ENCODE results near the gene CDC14C. TPM values are rescaled to one million over a fixed set of nuclear protein-coding genes. Genes with fewer than 3 reads are reported as not detected.

Gene CDC14C
- total and polyA plus RNA-seq, 3 donors from 2014 or later: 3.8 to 14.2 (median 4.7) TPM

DNA sequence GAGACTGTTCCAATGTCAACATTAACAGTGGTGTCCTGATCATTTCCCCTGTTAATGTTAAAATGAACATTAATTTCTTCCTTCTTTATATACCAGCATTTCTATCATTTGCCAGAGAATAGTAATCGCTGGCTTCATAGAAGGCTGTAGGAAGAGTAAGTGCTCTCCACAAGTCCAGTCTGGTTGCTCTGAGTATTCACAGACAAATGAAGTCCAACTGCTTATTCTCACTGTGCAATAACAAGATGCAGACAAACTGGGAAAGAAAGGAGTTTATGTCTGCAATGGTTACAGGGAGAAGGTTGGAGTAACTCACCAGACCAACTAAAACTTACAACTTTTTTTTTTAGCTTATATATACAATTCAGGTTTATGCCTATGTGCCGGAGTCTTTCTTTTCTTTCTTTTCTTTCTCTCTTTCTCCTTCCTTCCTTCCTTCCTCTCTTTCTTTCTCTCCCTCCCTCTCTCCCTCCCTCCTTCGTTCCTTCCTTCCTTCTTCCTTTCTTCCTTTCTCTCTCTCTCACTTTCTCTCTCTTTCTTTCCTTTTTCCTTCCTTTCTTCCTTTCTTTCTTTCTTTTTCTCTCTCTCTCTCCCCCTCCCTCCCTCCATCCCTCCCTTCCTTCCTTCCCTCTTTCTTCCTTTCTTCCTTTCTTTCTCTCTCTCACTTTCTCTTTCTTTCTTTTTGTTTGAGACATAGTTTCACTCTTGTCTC lies 19.1 kb downstream of the CDC14C start:
- WGBS, 2 donors: 59 to 69% methylated on average over 3 of the region's 3 CpGs
- H3K36me3 ChIP-seq (ENCODE audit: low read depth, missing control alignments): no peaks in the 10 kb centered on the region
- no peak for DNase-seq
- no peaks in the 10 kb centered on the region for H3K4me1 ChIP-seq
- no peaks in the 10 kb centered on the region for H3K9me3 ChIP-seq
- no peaks in the 10 kb centered on the region for H3K27me3 ChIP-seq
- intact Hi-C loops (cut with DNase I; ENCODE audit: low total_unique reads): no loop called here
- no peak overlapping the region for H3K27ac ChIP-seq
- H3K4me3 ChIP-seq: no peak overlapping the region
- TF ChIP-seq CTCF (IDR thresholded peaks at IDR 0.05) (no peak), POLR2A (IDR thresholded peaks at IDR 0.05) (no peak)

GRCh38 chr7:48955916-48956315 lies 31.6 kb downstream of the CDC14C start:
- DNase-seq: no peak
- no peak overlapping the region for H3K27ac ChIP-seq
- no peaks in the 10 kb centered on the region for H3K36me3 ChIP-seq (ENCODE audit: low read depth, missing control alignments)
- TF ChIP-seq POLR2A (IDR thresholded peaks at IDR 0.05) (no peak), CTCF (IDR thresholded peaks at IDR 0.05) (no peak)
- intact Hi-C loops (cut with DNase I; ENCODE audit: low total_unique reads): no loop called here
- no peak overlapping the region for H3K4me3 ChIP-seq
- H3K27me3 ChIP-seq: no peaks in the 10 kb centered on the region
- no peaks in the 10 kb centered on the region for H3K4me1 ChIP-seq
- no peaks in the 10 kb centered on the region for H3K9me3 ChIP-seq

DNA sequence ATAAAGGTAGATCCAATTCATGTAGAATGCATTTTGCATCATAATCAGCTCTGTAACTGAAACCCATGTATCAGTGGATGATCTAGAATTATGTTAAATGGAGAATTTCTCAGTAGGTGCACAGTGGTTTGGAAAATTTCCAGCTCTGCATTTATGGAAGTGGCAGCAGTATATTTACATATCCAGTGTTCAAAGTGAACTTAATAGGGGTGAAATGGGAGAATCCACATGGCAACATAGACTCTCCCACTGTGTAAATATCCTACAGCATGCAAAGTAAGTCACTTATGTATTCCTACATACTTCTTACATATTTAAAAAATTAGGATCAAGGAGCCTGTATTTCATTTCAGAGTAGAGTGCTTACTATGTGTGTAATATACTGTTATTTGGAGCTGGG lies 35.3 kb downstream of the CDC14C start:
- Histone ChIP-seq H3K4me3 (no peak overlapping the region), H3K27ac (no peak overlapping the region), H3K36me3 (ENCODE audit: low read depth, missing control alignments) (no peaks in the 10 kb centered on the region), H3K9me3 (no peaks in the 10 kb centered on the region), H3K27me3 (no peaks in the 10 kb centered on the region), H3K4me1 (no peaks in the 10 kb centered on the region)
- no peak for TF ChIP-seq POLR2A (IDR thresholded peaks at IDR 0.05)
- no peak for TF ChIP-seq CTCF (IDR thresholded peaks at IDR 0.05)
- DNase-seq: no peak
- intact Hi-C loops (cut with DNase I; ENCODE audit: low total_unique reads): no loop called here

GRCh38 chr7:48962821-48963505 lies 38.6 kb downstream of the CDC14C start:
- no peak overlapping the region for H3K27ac ChIP-seq
- TF ChIP-seq CTCF (IDR thresholded peaks at IDR 0.05) (no peak), POLR2A (IDR thresholded peaks at IDR 0.05) (no peak)
- no peaks in the 10 kb centered on the region for H3K4me1 ChIP-seq
- intact Hi-C loops (cut with DNase I; ENCODE audit: low total_unique reads): no loop called here
- WGBS, 2 donors: 52 to 68% methylated on average over 7 of the region's 7 CpGs
- DNase-seq: no peak
- no peaks in the 10 kb centered on the region for H3K9me3 ChIP-seq
- no peaks in the 10 kb centered on the region for H3K27me3 ChIP-seq
- H3K36me3 ChIP-seq (ENCODE audit: low read depth, missing control alignments): no peaks in the 10 kb centered on the region
- no peak overlapping the region for H3K4me3 ChIP-seq

- intact Hi-C loops (cut with DNase I; ENCODE audit: low total_unique reads): no loop called here
- no peak overlapping the region for H3K4me3 ChIP-seq
- no peaks in the 10 kb centered on the region for H3K27me3 ChIP-seq
- DNase-seq: no peak
- no peaks in the 10 kb centered on the region for H3K4me1 ChIP-seq
- no peak overlapping the region for H3K27ac ChIP-seq
- WGBS, 2 donors: 22 to 33% methylated on average over 3 of the region's 3 CpGs
- no peaks in the 10 kb centered on the region for H3K9me3 ChIP-seq
- no peaks in the 10 kb centered on the region for H3K36me3 ChIP-seq (ENCODE audit: low read depth, missing control alignments)
- TF ChIP-seq POLR2A (IDR thresholded peaks at IDR 0.05) (no peak), CTCF (IDR thresholded peaks at IDR 0.05) (no peak)
Measured at GRCh38 chr7:48964074-48964473, 39.7 kb downstream of the CDC14C start.

Data from testis (tissue), 3 donors.